Right atrium auricular region (tissue), 2 donors: ENCODE results near the gene RALGPS2. TPM values are rescaled to one million over a fixed set of nuclear protein-coding genes. Genes with fewer than 3 reads are reported as not detected.

Experiments used
- DNase-seq: peaks from one replicate; pipeline ENCODE4 v3.0.0-alpha.2; 2019; ENCODE audit warnings: low spot score
- H3K27ac ChIP-seq, 2 donors: fragments of 200-600 bp; sonication (generic); 1 replicate in 1 of 2; 2 replicates in 1 of 2; pipeline ENCODE4 v1.5.1; 2016 to 2019
- H3K27me3 ChIP-seq, 2 donors: fragments of 200-600 bp; sonication (generic); one replicate each; pipeline versions ENCODE4 v1.5.1 to v1.6.0; 2017 to 2019
- H3K36me3 ChIP-seq: fragments of 200-600 bp; sonication (generic); one replicate; pipeline ENCODE4 v1.5.1; 2016
- H3K4me1 ChIP-seq, 2 donors: fragments of 200-600 bp; sonication (generic); one replicate each; pipeline versions ENCODE4 v1.5.1 to v1.6.0; 2017 to 2019
- H3K4me3 ChIP-seq, 2 donors: fragments of 200-600 bp; sonication (generic); 1 replicate in 1 of 2; 2 replicates in 1 of 2; pipeline ENCODE4 v1.5.1; 2017 to 2019; ENCODE audit warnings: mild to moderate bottlenecking in 1 of 2, moderate library complexity in 1 of 2
- H3K9me3 ChIP-seq, 2 donors: fragments of 200-600 bp; sonication (generic); one replicate each; pipeline ENCODE4 v1.5.1; 2019
- total RNA-seq, 2 donors: library from RNA; depleted of rRNA; stranded (reverse); fragments of >200 nt; gene quantifications; one replicate each; pipeline ENCODE4 v1.1.0, GENCODE V29; 2016
- TF ChIP-seq, protein P1 (sequence below), 2 donors: fragments of 200-600 bp; sonication (generic); IDR thresholded peaks; one replicate each; pipeline ENCODE4 v1.5.1; 2019; ENCODE audit warnings: antibody characterized with exemption in 2 of 2

RALGPS2 gene
- total RNA-seq, 2 donors from 2014 or later = 9.0 to 16.1 TPM

DNA sequence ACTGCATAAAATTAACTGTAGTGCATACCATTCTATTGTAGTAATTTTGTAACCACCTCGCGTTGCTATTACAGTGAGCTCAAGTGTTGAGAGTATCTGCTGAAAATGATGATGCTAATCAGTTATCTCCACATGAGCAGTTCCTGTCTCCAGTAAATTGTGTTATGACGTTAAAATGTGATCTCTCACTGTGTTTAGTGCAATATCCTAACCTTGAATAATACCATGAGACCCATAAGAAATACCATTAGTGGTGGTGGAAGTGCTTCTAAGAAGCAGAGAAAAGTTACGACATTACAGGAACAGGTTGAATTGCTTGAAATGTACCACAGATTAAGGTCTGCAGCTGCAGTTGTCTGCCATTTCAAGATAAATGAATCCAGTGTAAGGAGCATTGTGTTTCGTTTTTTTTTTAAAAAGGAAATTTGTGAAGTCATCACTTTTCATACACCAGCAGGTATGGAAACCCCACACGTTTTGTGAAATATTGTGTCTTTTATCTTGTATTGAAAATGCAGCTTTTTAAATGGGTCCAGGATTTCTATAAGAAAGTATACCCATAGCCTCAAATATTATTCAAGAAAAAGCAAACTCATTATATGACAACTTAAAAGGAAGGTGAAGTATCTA lies 73.3 kb downstream of the RALGPS2 start:
- TF ChIP-seq, protein P1, sequence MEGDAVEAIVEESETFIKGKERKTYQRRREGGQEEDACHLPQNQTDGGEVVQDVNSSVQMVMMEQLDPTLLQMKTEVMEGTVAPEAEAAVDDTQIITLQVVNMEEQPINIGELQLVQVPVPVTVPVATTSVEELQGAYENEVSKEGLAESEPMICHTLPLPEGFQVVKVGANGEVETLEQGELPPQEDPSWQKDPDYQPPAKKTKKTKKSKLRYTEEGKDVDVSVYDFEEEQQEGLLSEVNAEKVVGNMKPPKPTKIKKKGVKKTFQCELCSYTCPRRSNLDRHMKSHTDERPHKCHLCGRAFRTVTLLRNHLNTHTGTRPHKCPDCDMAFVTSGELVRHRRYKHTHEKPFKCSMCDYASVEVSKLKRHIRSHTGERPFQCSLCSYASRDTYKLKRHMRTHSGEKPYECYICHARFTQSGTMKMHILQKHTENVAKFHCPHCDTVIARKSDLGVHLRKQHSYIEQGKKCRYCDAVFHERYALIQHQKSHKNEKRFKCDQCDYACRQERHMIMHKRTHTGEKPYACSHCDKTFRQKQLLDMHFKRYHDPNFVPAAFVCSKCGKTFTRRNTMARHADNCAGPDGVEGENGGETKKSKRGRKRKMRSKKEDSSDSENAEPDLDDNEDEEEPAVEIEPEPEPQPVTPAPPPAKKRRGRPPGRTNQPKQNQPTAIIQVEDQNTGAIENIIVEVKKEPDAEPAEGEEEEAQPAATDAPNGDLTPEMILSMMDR (IDR thresholded peaks at IDR 0.05) = no peak
- H3K36me3 ChIP-seq = no peaks in the 10 kb centered on the region
- no peaks in the 10 kb centered on the region for H3K27me3 ChIP-seq
- H3K27ac ChIP-seq = no peak overlapping the region
- no peak for DNase-seq
- no peaks in the 10 kb centered on the region for H3K4me1 ChIP-seq
- no peak overlapping the region for H3K4me3 ChIP-seq
- H3K9me3 ChIP-seq = peaks cover 0 to 7% of the 10 kb centered on the region in 2 donors

DNA sequence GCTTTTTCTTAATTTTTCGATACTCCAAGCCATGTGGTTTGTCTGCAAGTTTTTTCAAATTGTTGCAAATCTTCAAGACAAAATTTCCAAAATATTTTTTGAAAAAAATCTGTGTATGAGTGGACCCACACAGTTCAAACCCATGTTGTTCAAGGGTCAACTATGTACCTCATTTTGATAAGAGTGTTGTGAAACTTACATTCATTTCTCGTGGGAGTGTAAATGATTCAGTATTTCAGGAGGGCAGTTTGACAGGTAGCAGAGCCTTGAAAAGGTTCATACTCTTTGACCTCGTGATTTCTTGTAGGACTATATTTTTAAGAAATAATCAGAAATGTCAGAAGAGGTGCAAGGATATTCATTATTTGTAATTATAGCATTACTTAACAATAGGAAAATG lies 77.8 kb downstream of the RALGPS2 start:
- Histone ChIP-seq H3K4me1 (no peaks in the 10 kb centered on the region), H3K4me3 (no peak overlapping the region), H3K9me3 (peaks cover 0 to 7% of the 10 kb centered on the region in 2 donors), H3K36me3 (no peaks in the 10 kb centered on the region), H3K27ac (no peak overlapping the region), H3K27me3 (no peaks in the 10 kb centered on the region)
- DNase-seq = no peak
- TF ChIP-seq, protein P1 (IDR thresholded peaks at IDR 0.05) = no peak

DNA sequence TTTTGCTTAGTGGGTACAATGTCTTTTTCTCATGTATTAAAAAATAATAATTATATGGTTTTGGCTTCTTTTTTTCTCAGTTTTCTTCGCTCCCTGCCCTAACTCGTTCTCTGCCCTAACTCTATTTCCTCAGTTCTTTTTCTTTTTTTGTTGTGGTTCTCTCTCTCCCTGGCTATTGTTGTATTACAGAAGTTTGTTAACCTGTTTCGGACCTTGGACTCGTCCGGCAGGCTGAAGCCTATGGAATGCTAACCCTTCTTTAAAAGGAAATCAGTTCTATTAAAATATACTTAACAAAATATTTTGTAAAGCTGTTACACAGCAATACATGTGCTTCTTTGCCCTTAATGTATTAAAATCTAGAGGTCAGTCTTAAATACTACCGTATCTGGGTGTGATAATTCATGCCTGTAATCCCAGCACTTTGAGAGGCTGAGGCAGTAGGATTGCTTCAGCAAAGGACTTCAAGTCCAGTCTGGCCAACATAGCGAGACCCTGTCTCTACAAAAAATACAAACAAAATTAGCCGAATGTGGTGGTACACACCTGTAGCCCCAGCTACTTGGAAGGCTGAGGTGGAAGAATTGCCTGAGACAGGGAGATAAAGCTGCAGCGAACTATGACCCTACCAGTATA lies 81.7 kb downstream of the RALGPS2 start:
- H3K9me3 ChIP-seq = no peaks in the 10 kb centered on the region
- H3K27ac ChIP-seq = no peak overlapping the region
- H3K4me1 ChIP-seq = no peaks in the 10 kb centered on the region
- no peak overlapping the region for H3K4me3 ChIP-seq
- H3K36me3 ChIP-seq = no peaks in the 10 kb centered on the region
- no peak for DNase-seq
- no peaks in the 10 kb centered on the region for H3K27me3 ChIP-seq
- TF ChIP-seq, protein P1 (IDR thresholded peaks at IDR 0.05) = no peak

DNA sequence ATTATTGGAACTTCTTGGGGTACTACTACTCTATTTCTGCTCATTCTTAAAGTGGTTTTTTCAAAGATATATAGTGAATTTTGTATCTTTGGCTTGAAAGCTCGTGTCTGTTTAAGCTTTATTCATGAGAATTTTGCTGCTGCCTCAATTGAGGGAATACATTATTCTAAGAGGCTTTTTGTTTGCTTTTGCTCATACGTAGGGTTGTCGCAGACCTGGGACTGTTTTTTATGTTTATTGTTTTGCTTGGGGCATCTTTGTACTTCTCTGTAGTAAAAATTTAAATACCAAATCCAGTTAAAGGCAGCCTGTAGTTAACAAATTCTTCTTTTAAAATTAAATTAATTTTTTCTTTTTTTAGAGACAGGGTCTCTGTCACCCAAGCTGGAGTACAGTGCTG lies 83.5 kb downstream of the RALGPS2 start:
- H3K9me3 ChIP-seq = no peaks in the 10 kb centered on the region
- no peaks in the 10 kb centered on the region for H3K4me1 ChIP-seq
- H3K4me3 ChIP-seq = no peak overlapping the region
- TF ChIP-seq, protein P1 (IDR thresholded peaks at IDR 0.05) = no peak
- H3K27me3 ChIP-seq = no peaks in the 10 kb centered on the region
- DNase-seq = no peak
- H3K27ac ChIP-seq = no peak overlapping the region
- no peaks in the 10 kb centered on the region for H3K36me3 ChIP-seq

DNA sequence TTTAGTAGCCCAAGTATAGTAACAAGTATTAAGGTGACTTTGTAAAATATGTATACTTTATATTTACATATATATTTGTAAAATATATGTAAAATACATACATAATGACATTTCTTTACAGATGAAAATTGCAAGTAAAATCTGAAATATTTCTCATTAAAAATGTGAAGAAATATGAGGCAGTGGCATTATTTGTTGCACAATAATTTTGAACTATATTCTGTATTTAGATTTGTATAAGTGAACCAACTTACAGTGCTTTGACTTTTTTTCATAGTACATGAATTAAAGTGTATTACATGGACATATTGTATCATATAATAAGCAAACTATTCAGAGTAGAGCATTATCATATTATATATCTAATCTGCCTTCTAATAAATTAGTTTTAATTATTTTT lies 85.5 kb downstream of the RALGPS2 start:
- Histone ChIP-seq H3K4me1 (peaks cover 0 to 8% of the 10 kb centered on the region in 2 donors), H3K27ac (no peak overlapping the region), H3K27me3 (no peaks in the 10 kb centered on the region), H3K36me3 (no peaks in the 10 kb centered on the region), H3K9me3 (no peaks in the 10 kb centered on the region), H3K4me3 (no peak overlapping the region)
- TF ChIP-seq, protein P1 (IDR thresholded peaks at IDR 0.05) = no peak
- no peak for DNase-seq
